ENCODE data around the gene SUPT5H. TPM values are rescaled to one million over a fixed set of nuclear protein-coding genes. Genes with fewer than 3 reads are reported as not detected.

The SUPT5H gene
- total and polyA plus RNA-seq, 2 of the 13 experiments (the other 11 are each of a cell fraction or from before 2014, with no cell fraction given), result 48.2 to 51.7 TPM

GRCh38 chr19:39502640-39503417 lies 57.4 kb downstream of the SUPT5H start (continued):
- TF ChIP-seq ZNF609 (CRISPR knock-in tag; IDR thresholded peaks at IDR 0.05; ENCODE audit: borderline replicate concordance) (no peak), ZNF777 (CRISPR knock-in tag; IDR thresholded peaks at IDR 0.05) (peak; percentile 93), ZNF317 (CRISPR knock-in tag; IDR thresholded peaks at IDR 0.05) (no peak), CBX2 (IDR thresholded peaks at IDR 0.05; ENCODE audit: low read depth, low read length) (no peak), CBX2 (CRISPR knock-in tag; IDR thresholded peaks at IDR 0.05; ENCODE audit: low read depth) (no peak), SMC3 (IDR thresholded peaks at IDR 0.05; ENCODE audit: low read length) (no peak; the same call in 1 of the 2 replicates), ZNF232 (CRISPR knock-in tag; IDR thresholded peaks at IDR 0.05; ENCODE audit: borderline replicate concordance) (peak; percentile 93), IRX3 (CRISPR knock-in tag; IDR thresholded peaks at IDR 0.05; ENCODE audit: borderline replicate concordance, low read depth) (peak; percentile 99), KLF9 (CRISPR knock-in tag; IDR thresholded peaks at IDR 0.05; ENCODE audit: low read depth) (0 out of 2 replicates have a peak, but pooled peaks have one; percentile 42), ZGPAT (CRISPR knock-in tag; IDR thresholded peaks at IDR 0.05) (peak; percentile 87), ZNF20 (CRISPR knock-in tag; IDR thresholded peaks at IDR 0.05) (peak; percentile 88; the same call in 1 of the 2 replicates), CREB1 (IDR thresholded peaks at IDR 0.05) (no peak), CREB1 (CRISPR knock-in tag; IDR thresholded peaks at IDR 0.05) (no peak), NFE2L1 (CRISPR knock-in tag; IDR thresholded peaks at IDR 0.05; ENCODE audit: borderline replicate concordance) (peak; percentile 58; the same call in 1 of the 2 replicates), SMARCC2 (IDR thresholded peaks at IDR 0.05) (no peak), ZNF34 (CRISPR knock-in tag; IDR thresholded peaks at IDR 0.05; ENCODE audit: borderline replicate concordance) (peak; percentile 64; the same call in 1 of the 2 replicates), YEATS2 (CRISPR knock-in tag; IDR thresholded peaks at IDR 0.05; ENCODE audit: borderline replicate concordance) (peak; percentile 62; the same call in 1 of the 2 replicates), ZNF790 (CRISPR knock-in tag; IDR thresholded peaks at IDR 0.05; ENCODE audit: borderline replicate concordance) (peak; percentile 99; the same call in 1 of the 2 replicates), ZBTB43 (CRISPR knock-in tag; conservative IDR thresholded peaks at IDR 0.05) (peak; percentile 98), HINFP (CRISPR knock-in tag; IDR thresholded peaks at IDR 0.05; ENCODE audit: low read depth) (peak; percentile 94), SPEN (CRISPR knock-in tag; IDR thresholded peaks at IDR 0.05; ENCODE audit: low read depth) (peak; percentile 91)
